ENCODE measurements around the gene GSTO2.

DNA sequence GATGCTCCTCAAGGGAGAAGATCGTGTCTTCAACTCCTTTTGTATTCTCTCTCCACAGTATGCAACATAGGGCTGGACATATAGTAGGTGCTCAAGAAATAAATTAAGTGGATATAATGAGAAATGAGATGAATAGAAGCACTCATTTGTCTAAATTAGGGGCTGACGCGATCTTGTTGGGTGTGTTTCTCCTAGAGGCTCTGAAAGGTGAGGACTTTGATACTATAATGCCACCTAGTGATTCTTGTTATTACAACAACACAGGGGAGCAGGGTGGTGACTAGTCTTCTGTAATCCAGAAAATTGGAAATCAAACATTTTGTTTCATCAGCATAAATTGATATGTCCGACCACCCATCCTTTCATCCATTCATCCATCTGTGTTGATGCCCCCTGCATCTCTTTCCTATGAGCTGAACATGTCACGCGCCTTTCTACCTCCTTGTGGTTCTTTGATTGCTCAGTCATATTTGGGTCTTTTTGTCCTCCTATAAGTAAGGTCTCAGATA lies 81.2 kb downstream of the GSTO2 start:
- TF ChIP-seq EZH2phosphoT487 (IDR thresholded peaks at IDR 0.05; ENCODE audit: borderline replicate concordance, low read length), result no peak
- TF ChIP-seq, protein P1, sequence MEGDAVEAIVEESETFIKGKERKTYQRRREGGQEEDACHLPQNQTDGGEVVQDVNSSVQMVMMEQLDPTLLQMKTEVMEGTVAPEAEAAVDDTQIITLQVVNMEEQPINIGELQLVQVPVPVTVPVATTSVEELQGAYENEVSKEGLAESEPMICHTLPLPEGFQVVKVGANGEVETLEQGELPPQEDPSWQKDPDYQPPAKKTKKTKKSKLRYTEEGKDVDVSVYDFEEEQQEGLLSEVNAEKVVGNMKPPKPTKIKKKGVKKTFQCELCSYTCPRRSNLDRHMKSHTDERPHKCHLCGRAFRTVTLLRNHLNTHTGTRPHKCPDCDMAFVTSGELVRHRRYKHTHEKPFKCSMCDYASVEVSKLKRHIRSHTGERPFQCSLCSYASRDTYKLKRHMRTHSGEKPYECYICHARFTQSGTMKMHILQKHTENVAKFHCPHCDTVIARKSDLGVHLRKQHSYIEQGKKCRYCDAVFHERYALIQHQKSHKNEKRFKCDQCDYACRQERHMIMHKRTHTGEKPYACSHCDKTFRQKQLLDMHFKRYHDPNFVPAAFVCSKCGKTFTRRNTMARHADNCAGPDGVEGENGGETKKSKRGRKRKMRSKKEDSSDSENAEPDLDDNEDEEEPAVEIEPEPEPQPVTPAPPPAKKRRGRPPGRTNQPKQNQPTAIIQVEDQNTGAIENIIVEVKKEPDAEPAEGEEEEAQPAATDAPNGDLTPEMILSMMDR (IDR thresholded peaks at IDR 0.05; ENCODE audit: low read depth, low read length, poor library complexity, severe bottlenecking), result peak; percentile 68

Data from DOHH2 (cell line).